Fibroblast of skin of abdomen (primary cell): Measurements from ENCODE around the gene HJURP.

Experiments used
- DNase-seq: peaks from one replicate; pipeline ENCODE4 v3.0.0-alpha.2; 2013

Gene HJURP

DNA sequence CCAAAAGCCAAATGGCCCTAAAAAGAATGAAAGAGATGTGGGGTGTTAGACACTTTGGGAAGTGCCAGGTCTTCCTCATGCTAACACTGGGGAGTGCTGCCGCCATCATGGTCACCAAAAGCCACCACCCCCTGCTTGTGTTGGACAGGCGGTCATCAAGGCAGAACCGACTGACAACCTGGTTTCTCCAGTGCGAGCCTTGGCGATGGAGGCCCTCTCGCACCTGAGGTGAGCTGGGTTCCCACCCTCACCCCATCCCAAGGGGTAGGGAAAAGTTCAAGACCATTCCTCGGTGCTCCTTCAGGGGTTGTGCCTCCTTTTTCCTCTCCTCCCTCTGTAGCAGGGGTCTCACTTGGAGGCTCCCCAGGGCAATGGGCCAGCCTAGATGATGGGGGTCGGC, 42.6 kb downstream of the HJURP start:
- no peak for DNase-seq

DNA sequence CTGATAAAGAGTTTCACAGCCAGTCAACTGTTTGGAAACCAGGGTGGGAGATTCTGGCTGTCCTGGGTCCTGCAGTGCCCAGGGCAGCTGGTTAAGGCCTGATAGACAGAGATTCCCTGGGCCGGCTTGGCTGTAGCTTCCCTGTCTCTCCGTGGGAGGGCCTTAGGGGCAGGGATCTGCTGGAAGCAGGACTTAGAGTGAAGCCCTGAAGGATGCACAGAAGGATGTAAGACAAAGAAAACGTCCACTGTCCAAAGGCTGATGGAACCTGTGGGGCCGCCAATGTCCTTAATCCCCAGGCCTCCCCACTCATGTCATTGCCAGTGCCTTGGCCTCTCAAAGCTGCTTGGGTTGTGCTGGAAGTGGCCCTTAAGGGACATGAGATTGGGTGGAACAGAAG, 43.2 kb downstream of the HJURP start:
- no peak for DNase-seq

DNA sequence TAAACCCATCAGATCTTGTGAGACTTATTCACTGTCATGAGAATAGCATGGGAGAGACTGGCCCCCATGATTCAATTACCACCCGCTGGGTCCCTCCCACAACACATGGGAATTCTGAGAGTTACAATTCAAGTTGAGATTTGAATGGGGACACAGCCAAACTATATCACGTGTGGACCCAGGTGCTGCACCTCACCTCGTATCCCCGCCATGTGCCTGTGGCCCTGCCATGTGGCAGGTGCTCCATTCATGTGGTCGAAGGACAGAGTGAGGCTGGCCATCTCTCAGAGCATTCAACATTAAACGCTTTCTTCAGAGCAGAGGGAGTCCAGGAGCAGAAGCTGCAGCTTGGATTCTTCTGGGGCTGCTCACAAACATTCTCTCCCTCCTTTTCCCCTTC, 44.0 kb downstream of the HJURP start:
- DNase-seq = no peak

DNA sequence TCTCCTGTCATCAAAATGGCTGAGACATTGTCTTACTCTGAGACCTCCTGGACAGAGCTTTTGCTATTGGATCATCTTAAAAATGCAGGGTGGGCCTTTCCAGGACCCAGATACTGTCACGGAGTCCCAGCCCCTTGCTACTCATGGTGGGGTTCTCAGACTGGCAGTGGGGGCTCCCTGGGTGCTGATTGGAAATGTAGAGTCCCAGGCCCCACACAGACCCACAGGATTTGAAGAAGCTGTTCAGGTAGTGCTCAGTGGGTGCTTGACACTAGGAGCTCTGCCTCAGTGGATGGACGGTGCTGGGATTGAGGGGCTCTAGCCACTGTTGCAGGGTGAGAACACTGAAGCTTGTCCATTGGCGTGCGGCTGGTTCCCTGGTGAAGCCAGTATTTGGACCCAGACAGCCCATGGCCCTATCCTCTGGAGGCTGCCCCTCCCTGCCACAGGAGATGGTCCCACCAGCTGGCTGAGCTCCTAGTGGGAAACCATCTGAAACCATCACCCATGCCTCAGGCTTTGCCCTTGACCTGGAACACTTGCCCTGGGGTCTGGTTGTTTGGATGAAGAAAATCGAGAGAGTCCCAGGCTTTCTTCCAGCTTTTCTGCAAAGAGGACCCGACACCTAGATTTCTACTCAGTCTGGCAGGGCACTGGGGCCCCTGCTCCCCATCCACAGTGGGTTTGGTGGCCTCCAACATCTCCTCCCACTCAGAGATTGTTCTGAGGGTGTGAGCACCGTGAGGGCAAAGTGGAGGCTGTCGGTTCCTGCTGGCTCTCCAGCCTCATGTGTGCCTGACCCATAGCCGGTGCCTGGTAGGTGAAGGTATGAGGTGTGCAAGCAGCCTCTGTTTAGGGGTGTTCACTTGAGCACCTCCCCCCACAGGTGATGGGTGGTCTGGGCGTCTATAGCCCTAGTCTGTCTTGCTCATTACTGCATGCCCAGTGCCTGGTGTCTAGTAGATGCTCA, 46.1 kb downstream of the HJURP start:
- no peak for DNase-seq

DNA sequence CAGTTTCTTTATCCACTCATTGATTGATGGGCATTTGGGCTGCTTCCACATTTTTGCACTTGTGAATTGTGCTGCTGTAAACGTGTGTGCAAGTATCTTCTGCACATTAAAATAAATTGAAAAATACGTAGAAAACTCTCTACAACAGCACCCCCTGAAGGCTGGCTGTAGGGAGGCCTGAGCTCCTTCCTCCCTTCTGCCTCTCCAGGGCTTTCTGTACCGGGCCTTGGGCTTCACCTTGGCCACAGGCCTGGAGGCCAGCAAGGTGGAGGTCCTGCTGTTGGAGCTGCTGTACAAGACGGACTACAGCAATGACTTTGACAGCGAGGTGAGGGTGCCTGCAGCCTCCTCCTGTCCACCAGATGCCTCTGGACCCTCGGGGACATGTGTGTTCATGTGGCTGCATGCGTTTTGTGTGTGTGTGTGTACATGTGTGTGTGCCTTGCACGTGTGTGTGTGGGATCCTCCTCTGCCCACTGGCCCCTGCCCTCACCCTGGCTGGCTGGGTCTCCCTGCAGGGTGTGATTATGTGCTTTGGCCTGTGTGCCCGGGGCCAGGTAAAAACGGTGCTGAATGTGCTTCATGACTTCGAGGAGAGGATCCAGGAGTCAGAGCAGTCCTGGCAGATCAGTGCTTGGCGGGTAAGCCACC, 47.0 kb downstream of the HJURP start:
- DNase-seq = no peak

DNA sequence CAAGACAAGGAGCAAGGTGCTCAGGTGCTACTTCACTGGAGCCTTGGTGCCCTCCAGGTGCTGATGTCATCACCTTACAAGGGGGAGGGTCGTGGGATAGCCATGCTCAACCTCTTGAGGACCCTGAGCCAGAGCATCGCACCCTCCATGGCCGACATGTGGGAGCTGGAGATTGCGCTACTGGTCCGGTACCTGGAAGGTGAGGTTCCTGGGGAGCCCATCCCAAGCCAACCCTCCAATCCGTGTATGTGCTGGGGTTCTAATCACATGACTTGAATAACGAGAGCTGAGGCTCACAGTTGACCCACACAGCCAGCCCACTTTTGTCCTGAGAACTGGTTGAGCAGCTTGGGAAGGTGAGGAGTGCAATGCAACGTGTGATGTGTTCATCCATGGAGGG, 50.3 kb downstream of the HJURP start:
- no peak for DNase-seq

DNA sequence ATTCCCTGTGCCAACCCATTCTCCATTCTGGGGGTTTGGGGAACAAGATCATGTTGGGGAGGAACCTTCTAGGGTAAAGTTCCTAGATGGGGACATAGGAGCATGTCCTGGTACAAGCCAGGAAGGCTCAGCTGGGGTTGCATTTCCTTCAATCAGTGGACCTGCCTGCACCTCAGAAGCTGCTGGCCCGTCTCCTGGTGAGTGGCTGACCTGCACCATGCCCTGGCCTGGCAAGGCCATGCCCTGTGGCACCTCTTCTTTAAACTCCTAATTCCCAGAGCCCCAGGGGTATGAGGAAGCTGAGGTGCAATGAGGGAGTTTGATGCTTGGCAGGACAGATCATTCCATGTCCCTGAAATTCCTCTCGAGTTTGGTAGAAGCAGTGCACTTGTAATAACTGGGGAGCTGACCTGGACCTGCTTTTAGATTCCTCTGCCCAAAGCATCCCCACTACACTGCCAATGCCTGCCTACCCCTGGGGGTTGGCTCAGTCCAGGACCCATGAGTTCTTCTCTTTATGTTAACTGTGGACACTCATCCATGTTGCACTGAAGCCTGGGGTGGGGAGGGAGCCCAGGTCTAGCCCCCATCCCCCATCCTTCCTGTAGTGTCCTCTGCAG, 50.9 kb downstream of the HJURP start:
- no peak for DNase-seq

DNA sequence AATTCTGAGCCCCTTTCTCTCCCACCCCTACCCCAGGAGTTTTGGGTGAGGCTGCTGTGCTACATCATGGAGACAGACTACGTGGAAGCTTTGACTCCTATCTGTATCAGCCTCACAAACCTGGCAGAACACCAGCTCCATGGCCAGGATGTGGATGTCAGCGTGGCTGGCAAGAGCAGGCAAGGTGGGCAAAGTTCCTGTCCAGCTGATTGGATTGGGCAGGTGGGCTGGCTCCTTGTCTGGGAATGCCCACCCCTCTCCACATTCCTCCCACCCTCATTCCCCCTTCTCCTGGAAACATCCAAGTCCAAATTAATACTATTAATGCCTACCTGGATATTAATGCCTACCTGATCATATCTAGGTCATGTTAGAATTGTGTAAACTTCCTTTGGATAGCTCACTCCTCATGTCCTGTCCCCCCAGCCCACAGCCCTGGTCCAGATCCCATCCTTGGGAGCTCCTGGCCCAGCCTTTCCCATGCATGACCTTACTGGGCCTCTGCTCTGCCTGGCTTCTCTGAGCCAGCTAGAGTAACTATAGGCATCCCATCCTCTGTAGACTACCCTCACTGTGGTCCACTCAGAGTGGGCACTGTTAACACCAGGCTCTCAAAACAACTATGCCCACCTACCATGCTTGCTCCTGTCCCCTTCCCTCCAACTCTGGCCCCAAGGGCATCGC, 52.1 kb downstream of the HJURP start:
- DNase-seq = no peak

DNA sequence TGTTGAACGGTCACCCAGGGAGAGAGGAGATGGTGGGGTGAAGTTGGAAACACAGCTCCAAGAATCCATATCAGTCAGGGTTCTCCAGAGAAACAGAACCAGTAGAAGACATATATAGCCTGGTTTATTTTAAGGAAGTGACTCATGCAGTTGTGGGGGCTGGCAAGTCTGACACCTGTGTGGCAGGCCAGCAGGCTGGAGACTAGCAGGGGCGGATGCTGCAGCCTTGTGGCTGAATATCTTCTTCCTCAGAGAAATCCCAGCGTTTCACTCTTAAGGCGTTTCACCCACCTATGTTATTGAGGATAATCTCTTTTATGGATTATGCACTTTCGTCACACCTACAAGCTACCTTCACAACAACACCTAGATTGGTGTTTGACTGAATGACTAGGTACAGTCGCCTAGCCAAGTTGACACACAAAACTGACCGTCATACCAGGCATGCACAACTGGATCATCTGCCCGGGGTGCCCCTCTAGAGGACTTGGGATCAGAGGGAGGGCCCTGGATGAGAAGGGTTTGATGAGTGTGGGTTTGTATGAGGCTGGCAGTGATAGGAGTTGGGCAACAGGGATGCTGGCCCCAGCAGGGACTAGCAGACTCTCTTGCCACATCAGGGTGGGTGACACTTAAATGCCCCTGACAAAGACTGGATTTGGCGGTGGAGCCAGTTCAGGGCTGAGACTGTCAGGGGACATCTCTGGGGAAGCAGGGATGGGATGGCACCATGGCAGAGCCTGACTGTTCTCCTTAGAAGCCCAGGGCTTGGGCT, 52.8 kb downstream of the HJURP start:
- no peak for DNase-seq

DNA sequence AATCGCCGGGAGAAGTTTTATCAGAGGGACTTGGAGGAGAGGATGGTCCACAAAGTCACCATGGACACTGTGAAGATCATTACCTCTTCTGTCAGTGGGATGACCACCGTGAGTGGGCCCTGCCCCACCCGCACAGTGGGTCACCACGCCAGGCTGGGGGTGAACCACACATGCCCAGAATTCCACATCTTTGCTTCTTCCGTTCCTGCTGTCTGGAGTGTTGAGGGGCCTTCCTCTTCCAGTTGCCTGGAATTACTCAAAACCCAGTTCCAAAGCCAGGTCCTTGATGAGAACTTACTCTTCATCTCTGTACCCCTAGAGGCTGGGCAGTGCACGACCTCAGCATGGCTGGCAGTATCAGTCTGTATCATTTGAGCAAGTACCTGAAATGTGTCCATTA, 54.1 kb downstream of the HJURP start:
- no peak for DNase-seq

DNA sequence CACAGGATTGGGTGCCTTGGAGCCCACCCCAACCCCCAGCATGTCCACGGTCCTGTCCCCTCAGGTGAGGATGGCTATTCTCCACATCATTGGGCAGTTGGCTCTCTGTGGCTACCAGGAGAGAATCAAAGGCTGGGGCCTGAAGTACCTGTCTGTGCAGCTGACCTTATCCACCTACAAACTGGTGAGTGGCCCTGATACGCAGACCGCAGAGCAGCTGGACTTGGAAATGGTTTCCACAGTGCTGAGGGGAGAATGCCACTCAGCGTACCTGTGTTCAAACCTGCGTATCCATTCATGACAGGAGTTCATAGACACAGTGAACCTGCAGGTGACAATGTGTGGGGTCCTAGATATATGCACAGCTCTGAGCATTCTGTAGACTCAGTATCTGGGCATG, 54.6 kb downstream of the HJURP start:
- DNase-seq = no peak

DNA sequence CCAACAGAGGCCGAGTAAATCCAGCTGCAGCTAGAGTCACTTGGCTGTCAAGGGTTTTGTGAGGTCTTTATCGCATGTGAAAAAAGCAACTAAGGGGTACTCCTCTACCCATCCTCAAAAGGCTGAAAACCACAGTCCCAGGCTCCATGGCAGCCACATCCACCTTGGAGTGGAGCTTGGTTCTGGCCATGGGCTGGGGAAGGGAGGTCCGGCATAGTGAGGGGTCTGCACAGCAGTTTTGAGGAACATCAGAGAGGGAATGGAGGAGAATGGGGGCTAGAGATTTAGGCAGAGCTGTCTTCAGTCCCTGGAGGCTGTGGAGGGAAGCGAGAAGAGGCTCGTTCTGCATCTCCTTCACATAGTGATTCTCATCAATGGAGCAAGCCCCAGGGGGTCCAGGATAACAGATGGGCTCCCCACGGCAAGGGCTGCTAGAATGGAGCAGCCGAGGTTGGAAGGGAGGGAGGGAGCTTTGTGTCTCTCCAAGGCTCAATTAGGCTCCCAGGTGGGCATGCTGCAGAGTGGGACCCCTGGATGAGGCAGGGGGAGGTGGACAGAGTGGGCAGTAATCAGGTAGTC, 55.2 kb downstream of the HJURP start:
- no peak for DNase-seq

DNA sequence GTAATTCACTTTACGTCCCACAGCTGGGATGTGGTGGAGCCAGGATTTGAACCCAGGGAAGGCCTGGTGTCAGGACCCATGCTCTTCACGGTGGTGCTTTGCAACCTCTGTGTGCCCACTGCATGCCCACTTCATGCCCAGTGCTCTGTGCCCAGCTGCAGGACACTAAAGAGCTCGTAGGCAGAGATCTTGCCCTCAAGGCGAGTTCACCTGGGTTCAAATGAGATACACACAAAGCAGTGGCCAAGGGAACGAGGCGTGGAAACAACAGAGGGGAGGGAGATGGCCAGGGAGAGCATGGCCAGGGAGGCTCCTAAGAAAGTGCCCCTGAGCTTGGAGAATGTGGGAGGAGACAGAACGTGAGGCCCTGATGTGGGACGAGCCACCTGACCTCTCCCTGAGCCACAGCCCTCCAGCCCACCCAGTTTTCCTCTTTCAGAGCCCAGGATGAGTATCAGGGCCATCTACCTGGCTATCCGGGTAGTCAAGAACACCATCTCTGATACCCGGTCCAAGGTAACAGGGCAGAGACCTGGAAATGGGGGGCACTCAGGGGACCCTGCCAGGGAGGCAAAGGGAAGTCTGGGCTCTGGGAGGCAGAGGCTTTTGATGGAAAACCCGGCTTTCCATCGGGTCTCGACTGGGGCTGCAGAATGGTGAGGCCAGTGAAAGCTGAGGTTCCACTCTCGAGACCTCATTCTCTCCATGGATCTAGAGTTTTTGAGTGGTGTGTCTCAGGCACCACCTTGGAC, 55.8 kb downstream of the HJURP start:
- no peak for DNase-seq

DNA sequence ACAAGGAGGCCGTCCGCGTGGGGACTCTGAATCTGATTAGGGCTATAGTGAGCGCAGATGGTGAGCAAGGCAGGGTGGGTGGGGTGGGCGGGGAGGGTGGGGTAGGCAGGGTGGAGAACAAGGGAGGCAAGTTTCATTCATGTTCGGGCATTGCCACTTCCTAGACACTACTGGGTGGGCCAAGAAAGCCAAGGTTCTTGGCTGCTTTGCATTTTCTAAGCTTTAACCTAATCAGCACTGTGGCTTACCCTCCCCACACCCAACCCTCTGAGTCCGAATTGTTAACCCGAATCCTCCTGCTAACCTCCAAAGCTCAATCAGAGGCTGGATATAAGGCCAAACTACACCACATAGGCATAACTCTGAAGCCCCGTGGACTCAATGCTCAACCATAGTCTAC, 58.1 kb downstream of the HJURP start:
- no peak for DNase-seq

DNA sequence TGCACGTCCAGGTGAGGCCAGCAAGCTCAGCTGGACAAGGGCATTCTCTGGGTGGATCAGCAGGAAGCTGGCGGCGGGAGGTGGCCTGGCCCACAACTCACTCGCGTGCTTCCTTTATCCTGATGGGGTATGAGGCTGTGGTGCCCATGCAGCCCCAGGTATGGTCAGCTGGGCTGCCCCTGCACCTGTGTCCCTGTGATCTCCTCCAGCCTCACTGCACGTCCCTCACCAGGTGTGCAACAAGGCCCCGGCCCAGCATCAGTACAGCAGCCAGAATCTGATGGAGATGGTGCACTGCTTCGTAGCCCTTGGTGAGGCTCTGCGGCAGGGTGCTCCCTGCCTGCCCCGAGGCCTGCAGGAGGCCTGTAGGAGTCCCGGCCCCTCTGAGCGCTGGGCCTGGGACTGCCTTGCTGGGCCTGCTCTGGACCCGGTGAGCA, 58.6 kb downstream of the HJURP start:
- no peak for DNase-seq

DNA sequence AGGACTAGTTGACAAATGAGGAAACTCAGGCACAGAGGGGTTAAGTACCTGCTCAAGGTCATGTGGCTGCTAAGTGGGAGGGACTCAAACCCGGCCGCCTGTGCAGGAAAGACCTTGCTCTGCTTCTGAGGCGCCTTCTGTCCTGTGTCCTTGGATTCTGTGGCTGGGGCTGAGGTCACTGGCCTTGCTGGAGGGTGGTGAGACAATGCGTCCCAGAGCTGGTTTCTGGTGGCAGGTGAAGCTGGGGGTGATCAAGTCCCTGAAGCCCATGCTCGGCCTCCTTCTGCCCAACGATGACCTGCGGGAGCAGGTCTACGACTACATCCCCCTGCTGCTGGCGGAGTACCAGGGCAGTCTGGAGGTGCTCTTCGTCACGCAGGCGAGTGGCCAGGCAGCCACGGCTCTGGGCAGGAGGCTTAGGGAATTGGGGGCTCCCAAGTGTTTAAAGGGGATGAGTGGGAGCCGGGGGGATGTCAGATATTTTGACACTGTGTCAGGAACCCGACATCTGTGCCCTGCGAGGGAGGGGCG, 60.1 kb downstream of the HJURP start:
- no peak for DNase-seq

DNA sequence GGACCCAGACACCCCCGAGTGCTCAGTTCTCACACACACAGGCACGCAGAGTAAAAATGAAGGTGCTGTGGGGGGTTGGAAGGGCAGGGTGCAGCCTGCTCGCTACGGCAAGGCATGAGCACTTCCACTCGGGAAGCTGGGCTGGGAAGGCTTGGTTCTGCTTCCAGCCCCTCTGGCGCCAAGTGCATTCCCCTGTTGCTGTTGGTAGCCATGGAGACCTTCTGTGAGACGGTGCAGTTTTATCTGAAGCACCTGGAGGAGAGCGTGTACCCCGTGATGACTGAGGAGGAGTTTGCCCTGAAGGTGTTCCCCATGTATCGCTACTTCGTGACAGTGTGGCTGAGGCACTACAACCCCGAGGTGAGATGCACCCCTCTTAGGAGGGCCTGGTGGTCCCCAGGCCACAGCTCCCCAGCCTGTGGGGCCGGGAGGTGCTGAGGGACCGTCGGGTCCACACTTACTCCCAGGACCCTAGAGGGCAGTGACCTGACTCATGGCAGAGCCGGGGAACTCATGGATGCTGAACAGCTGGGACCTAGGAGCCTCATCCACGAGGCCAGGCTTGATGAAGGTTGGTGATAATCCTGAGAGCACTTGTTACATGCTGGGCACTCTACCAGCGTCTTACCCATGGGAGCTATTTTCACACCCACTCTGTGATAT, 60.7 kb downstream of the HJURP start:
- no peak for DNase-seq

DNA sequence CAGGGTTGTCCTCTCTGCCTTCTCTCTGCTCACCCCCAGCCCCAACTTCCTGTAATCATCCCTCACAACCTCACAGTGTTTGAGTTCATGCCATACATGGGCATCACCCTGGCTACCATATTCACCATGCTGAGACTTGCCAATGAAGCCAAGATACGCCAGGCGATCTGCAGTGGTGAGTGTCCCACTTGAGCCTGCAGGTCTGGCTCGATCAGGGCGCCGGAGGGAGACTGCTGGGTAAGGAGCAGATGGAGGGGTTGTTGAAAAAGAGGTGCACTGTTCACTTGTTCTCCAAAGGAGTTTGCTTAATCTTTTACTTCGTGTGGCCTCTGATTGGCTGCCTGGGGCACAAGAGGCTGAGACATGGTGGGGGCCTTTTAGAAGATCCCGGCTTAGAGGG, 61.6 kb downstream of the HJURP start:
- DNase-seq = no peak

DNA sequence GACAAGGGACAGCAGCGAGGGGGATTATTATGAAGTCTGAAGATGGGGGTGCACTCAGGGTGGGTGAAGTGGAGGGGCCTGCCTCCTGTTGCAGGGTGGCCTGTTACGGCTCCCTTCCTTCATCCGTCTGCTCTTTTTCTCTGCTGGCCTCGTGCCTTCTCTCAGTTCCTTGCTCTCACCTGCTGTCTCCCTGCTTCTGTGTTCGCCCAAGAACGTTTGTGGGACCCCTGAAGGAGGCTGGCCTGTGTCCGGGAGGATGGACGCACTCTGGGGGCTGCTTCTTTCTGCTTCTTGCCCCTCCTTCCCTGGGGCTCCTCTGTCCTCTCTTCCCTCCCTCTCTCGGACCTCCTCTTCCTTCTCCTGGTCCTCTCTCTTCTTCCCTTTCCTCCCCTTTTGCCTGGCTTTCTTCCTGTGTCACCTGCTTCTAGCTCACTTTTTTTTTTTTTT, 62.4 kb downstream of the HJURP start:
- DNase-seq = no peak
